Hypothalamus (tissue), 51 donors: ENCODE data around the gene CYP2A6.
"Not testable (repeated sequence)": the region's sequence is repeated elsewhere in the genome, so short reads cannot be mapped to it uniquely, and the experiment has no call there.

Experiments
- DNase-seq, 51 donors: peaks; one replicate each; lab custom pipeline; 2025; lab: John Stamatoyannopoulos, UW

CYP2A6 gene

GRCh38 chr19:40822704-40823553 is 27.3 kb downstream of the CYP2A6 start:
- peak in 3 of 51 donors; percentile 28 to 42 (median 36) for DNase-seq

GRCh38 chr19:40822161-40822560 is 28.1 kb downstream of the CYP2A6 start:
- no peak for DNase-seq

GRCh38 chr19:40819479-40820234 is 30.6 kb downstream of the CYP2A6 start:
- DNase-seq, result peak in 8 of 51 donors; percentile 18 to 56 (median 34)

GRCh38 chr19:40818480-40819399 is 31.5 kb downstream of the CYP2A6 start:
- peak in 30 of 51 donors; percentile 20 to 80 (median 52) for DNase-seq

DNA sequence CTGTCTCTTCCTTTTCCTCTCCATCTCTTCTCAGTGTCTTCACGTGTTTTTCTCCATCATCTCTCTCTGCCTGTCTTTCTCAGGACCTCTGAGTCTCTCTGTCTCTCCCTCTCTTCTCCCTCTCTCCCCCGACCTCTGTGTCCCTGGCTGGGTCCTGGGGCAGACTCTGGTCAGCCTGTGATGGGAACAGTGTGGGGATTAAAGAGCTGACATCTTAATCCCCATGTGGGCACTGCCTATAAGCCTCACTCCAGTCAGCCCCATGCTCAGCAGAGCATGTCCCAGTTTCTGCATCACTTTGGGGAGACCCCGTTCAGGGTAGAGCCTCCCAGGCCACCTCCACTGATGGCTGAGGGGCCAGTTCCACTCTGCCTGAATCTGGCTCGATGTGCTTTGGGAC is 35.0 kb downstream of the CYP2A6 start:
- no peak for DNase-seq

GRCh38 chr19:40813182-40813581 is 37.1 kb downstream of the CYP2A6 start:
- peak in 2 of 51 donors; percentile 14 to 21 for DNase-seq

DNA sequence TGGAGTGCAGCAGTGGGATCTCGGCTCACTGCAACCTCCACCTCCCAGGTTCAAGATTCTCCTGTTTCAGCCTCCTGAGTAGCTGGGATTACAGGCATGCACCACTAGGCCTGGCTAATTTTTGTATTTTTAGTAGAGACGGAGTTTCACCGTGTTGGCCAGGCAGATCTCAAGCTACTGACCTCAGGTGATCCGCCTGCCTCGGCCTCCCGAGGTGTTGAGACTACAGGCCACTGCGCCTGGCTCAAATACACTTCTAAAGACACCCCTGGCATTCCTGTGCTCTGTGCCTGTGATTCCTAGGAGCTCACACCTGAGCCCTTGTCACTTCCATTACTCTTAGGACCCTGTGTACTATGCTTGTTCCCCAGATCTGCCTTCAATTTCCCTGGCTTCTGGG is 37.7 kb downstream of the CYP2A6 start:
- DNase-seq, result not testable (repeated sequence)

- DNase-seq, result peak in 4 of 51 donors; percentile 19 to 56 (median 34)
Observed at GRCh38 chr19:40811478-40812341, 38.5 kb downstream of the CYP2A6 start.

DNA sequence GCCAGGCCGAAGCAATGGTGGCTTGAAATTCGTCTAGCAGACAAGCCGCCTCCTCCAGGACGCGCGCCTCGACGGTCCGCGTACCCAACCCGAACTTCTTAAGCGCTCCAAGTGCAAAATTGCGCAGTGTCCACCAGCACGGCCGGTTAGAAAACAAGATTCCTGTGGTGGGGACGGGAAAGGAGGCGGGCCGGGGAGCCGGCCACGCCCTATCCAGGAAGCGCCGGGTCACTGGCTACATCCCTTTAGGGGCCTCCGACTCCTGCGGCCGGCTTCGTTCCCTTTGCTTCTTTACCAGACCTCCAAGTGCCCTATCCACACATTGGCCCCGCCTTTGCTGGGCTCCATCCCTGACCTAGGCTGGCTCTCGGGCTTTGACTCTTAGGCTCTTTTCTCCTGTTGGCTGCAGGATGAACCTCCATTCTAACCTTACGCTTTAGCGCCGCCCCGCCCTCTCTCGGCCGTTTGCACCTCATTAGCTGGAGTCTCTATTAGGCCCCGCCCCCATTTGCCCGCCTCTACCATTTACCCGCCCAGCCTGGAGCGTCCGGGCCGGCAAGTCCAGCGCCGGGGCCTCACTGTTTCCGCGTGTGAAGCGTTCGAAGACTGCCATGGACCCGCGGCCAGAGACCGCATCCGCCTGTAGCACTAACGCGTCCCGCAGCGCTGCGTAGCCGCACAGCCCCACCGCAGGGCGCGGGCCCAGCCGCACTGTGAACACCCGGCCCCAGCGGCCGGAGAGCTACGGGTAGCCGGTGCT is 39.4 kb downstream of the CYP2A6 start:
- peak in 45 of 51 donors; percentile 33 to 90 (median 70) for DNase-seq

GRCh38 chr19:40810160-40810559 is 40.1 kb downstream of the CYP2A6 start:
- DNase-seq, result no peak

GRCh38 chr19:40809358-40810086 is 40.7 kb downstream of the CYP2A6 start:
- DNase-seq, result no peak

- DNase-seq, result no peak
Observed at GRCh38 chr19:40808497-40808896, 41.8 kb downstream of the CYP2A6 start.

GRCh38 chr19:40808021-40808325 is 42.3 kb downstream of the CYP2A6 start:
- no peak for DNase-seq

DNA sequence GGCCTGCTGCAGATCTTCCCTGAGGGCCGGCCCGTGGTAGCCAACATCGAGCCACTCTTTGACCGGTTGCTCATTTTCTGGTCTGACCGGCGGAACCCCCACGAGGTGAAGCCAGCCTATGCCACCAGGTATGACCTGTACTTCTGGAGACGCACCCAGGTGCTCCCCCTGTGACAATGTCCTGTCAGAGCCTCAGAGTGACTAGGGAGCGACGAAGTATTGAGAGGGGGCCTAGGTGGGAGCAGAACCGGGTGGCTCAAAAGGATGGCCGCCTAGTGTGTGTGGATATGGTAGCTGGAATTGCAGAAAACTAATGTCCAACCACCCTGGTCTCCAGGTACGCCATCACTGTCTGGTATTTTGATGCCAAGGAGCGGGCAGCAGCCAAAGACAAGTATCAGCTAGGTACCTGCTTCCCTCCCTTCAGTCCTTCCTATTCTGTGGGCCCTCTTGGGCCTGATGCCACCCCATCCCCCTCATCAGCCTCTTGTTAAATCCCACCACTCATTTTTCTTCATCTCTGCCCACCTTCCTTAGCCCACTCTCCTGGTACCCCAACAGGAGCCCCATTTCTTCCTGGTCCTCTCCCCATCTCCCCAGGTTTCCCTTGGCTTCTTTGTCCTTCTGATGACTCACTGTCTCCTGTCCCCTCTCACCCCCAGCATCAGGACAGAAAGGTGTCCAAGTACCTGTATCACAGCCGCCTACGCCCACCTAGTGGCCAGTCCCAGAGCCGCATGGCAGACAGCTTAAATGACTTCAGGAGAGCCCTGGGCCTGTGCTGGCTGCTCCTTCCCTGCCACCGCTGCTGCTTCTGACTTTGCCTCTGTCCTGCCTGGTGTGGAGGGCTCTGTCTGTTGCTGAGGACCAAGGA is 42.9 kb downstream of the CYP2A6 start:
- DNase-seq, result no peak

DNA sequence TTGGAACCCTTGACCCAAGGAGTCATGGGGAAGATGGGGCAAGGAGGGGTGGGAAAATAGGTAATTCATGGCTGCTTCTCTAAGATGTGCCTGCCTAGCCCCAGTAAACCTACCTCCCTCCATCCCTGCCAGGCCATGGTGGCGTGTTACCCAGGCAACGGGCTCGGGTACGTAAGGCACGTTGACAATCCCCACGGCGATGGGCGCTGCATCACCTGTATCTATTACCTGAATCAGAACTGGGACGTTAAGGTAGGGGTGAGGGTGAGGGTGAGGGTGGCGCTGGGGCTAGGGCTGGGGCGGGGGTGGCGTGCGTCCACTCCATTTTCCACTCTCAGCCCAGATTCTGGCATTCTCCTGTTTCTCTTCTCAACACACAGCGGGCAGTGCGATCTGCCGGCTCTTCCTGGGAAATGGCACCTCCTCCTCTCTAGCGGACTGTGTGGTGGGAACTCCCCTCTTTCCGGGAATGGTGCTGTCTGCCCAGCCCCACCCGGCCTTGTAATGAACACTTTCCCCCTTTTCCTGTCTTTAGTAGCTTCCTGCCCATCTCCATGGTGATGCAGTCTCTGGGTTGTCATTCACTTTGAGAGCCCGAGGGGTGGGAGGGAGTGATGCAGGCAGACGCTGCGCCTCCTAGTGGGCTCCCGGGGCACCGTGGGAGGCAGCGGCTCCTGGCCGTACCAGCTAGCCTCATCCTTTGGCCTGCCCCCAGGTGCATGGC is 43.7 kb downstream of the CYP2A6 start:
- DNase-seq, result peak in 48 of 51 donors; percentile 37 to 95 (median 86)

DNA sequence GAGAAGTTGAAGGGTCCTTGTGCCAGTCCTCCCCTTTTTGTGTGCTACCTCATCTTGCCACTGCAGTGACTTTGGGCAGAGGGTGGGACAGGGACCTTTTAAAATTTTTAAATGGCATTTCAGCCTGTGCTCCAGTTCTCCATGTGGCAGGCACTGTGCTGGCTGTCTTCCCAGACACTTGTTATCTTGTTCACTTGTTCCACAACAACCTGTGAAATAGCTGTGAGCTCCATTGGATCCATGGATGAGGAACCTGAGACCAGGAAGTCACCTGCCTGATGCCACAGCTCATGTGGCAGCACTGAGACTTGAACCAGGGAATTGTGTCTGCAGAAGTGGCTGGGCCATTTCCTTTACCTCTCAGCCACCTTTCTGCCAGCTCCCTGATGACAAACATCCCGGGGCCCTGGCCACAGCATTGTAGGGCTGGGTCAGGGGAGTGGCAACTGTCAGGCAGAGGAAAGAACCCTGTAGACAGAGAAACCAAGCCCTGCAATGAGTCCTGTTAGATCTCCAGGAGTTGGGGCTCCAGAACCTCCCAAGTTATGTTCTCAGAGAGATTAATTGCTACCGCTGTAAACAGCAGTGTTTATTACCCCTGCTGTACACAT is 44.9 kb downstream of the CYP2A6 start:
- DNase-seq, result no peak
